ENCODE data around the gene SNX3.
A peak's percentile ranks its signal among the peaks of the same experiment; 100 is the strongest.

SNX3 gene

DNA sequence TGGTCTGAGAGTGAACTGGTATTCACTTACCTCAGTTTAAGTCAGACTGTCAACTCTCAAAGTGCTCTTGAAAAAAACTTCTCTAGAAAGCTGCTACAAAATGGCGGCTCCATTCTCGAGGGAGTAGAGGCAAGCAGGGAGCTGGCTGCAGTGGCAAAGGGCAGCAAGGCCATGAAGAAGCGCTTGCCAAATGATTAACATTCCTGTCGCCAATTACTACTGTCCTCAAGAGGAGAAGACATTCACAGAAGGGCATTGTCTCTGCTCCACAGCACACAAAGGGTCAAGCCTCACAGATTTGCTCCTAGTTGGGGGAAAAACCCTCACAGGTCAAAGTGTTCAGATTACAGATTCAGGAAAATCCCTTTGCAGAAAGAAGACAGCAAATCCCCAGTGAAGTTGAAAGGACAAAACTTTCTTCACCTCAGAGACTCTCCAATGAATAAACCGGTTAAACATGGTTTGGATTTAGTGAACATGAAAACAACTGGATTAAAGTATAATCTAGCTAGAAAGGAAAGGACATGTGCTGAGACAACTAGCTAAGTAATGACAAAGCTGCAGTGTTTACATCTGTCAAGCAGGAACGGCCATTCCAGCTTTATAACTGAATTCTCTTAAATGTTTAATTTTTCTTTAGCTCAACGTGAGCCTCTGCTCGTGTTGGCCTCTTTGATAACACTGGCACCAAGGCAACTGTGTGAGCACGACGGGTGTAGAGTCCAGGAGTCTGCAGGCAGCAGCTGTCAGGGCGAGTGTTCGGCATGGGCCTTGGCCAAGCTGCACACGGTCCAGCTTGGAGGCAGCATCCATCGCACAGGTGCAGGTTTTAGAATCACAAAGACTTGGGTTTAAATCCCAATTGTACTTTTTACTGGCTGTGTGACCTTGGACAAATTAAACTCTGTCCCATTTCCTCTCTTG, 57.4 kb downstream of the SNX3 start:
- no peak for DNase-seq

DNA sequence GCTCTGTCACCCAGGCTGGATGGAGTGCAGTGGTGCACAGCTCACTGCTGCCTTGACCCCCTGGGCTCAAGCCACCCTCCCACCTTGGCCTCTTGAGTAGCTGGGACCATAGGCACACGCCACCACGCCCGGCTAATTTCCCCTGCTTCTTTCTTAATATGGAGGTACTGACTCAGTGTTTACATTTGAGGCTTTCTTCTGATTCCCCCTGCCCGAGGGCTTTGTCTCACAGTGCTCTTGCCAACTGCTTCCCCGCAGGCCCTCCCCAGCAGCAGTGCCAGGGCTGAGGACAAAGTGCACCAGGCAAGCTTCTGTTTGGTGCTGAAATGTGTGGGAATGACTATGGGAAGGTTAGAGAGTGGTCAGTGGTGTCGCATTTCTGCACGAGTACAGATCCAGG, 60.2 kb downstream of the SNX3 start:
- no peak for DNase-seq

GRCh38 chr6:108200186-108200585, 60.7 kb downstream of the SNX3 start:
- DNase-seq = no peak

DNA sequence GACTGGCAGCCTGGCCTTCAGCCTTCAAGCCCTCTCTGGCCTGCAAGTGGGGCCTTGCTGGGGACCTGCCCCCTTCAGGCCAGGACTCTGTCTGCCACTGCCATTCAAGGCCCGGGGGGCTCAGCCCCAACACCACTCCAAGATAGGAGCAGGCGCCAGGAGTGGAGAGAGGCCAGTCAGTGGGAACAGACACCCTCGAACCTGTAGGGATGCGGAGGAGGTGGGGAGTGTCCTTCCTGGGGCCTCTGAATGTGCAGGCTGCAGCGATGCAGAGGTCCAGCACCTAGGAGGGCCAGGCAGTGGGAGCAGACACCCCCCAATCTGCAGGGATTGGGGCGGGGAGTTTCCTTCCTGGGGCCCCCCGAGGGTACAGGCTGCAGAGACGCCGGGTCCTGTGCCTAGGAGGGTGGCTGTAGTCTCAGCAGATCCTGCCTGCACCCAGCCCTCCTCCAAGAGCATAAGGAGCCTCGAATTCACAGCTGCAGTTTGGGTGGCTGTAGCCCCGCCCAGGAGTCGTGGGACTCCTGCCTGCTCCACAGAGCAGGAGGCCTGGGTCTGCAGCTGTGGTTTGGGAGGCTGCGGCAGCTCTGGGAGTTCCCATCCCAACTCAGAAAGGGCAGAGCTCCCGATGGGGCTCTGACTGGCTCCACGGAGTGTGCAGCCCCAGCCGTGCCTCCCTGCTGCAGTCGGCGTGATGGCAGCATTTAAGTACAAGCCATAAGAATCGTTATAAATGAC, 61.9 kb downstream of the SNX3 start:
- no peak for DNase-seq

DNA sequence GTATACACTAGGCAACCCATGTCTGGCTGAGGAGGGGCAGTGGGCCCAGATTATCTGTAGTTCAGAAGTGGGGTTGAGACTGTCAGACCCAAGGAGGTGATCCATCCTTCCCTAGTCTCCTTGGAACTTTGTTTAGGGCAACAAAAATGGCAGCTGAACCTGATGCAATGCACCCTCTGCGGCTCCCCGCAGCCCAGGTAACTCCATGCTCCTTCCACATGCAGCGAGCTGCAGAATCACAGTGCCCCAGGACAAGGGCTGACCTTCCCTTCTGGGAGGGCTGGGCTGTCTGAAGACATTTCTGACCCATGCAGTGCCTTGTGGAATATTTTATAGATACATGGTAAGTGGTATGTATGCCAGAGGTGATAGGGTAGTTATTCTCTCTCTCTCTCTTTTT, 65.6 kb downstream of the SNX3 start:
- no peak for DNase-seq

DNA sequence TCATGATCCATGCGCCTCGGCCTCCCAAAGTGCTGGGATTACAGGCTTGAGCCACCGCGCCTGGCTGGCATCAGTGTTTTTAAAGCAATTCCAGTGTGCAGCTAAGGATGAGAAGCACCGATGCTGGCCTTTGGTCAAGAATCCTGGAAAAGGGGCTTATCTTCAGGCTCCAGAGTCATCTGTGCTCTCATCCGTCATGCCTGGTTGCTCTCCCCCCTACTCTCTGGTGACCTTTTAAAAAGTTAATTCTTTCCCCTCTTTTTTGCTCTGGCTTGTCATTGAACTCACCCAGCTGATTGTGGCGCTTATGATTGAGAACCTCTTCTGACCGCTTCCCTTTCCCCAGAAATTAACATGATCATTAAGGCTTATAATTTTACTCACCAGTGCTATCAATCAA, 66.3 kb downstream of the SNX3 start:
- DNase-seq = no peak

- no peak for DNase-seq
Measured at GRCh38 chr6:108193835-108194234, 67.0 kb downstream of the SNX3 start.

DNA sequence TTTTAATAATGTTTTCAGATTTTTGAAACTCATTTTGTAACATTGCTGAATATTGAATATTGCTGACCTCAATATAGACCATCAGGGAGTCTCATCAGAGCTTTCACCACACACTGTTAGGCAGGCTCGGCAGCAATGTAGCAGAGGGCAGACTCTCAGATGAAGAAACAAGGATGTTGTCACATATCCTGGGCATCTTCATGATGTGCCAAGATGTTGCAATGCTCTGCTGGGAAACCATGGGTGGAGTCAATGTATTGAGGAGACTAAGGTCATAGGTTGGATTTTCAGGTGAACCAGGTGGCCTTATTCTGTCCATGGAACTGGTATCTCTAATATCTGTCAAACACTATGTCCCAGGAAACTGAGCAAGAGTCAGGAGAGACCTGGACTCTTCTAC, 67.7 kb downstream of the SNX3 start:
- DNase-seq = no peak

DNA sequence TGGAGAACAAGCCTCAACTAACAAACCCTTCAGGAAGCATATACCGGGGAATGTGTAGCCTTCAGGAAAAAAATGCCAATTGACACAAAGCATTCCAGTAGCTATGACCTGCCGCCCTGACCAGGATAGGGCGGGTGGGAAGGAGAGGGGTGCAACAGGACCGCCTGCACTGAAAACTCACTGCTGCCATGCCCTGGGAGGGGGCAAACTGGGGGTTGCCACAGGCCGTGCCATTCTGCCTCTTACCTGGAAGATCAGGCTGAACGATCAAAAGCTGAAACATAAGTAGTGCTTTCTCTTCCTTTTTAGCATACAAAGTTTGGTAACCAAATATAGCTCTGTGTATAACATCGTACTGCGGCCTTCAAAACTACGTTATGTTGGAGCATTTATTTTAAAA, 73.3 kb downstream of the SNX3 start:
- DNase-seq = no peak

GRCh38 chr6:108186226-108186625, 74.6 kb downstream of the SNX3 start:
- no peak for DNase-seq

DNA sequence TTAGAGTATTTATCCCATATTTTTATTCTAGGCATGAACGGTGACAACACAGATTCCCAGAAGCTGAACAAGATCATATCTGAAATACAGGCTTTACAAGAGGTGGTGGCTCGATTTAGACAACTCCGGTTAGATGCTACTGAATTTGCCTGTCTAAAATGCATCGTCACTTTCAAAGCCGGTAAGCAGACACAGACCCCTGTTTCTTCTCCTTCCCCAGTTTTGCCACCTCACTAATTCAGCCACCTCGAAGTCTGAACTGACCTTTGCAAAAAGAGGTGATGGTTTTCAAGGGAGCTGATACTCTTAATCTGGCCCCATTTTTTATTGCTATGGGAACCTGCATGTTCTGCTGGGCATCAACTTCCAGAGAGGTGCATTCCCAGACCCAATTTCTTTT, 80.1 kb downstream of the SNX3 start:
- DNase-seq = no peak

DNA sequence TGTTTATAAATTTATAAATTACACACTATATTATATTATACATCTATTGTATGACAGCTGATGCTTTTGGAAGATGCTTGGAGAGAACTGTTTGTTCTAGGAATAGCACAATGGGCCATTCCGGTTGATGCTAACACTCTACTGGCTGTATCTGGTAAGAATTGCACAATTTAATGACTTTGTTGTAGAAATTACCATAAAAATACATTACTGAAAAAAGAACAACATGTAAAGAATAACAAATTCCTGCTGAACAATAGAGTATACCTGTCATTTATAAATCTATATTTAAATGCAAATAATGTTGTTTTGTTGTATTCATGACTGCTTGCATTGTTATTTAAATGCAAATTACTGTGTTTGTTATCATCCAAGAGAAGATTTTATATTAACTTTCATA, 80.6 kb downstream of the SNX3 start:
- no peak for DNase-seq

- DNase-seq = no peak
Measured at GRCh38 chr6:108179741-108180140, 81.1 kb downstream of the SNX3 start.

- DNase-seq = peak; percentile 4
Measured at GRCh38 chr6:108176281-108177089, 84.4 kb downstream of the SNX3 start.

DNA sequence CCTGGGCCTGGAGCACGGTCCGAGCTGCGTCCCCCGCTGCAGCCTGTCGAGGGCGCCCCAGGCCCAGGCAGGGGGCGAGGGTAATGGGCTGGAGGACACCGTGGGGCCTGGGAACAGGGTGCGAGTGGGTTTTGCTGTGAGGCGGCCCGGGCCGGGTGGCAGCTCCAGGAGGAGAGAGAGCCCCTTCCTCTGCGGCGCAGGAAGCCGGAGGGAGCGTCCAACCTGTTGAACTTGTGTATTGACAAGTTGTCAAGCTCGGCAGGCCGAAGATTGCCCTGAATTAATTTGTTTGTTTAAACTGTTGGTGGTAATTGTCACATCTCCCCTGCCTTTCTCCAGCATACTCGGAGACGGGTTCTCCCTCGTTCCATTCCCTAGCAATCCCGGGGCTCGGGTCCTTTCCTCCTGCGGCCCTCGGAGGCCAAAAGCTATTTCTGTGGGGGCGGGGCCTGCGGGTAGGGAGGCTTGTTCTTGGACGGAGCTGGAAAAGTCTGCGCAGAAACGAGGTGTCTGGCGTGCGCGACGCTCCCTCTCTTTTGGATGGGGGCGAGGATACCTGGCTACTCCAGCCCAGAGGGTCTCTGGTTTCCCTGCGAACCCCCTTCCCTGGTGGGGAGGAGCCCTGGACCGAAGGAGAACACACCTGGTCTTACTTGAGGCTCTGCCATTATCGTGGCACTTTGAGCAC, 85.1 kb downstream of the SNX3 start:
- peak; percentile 28 for DNase-seq

DNA sequence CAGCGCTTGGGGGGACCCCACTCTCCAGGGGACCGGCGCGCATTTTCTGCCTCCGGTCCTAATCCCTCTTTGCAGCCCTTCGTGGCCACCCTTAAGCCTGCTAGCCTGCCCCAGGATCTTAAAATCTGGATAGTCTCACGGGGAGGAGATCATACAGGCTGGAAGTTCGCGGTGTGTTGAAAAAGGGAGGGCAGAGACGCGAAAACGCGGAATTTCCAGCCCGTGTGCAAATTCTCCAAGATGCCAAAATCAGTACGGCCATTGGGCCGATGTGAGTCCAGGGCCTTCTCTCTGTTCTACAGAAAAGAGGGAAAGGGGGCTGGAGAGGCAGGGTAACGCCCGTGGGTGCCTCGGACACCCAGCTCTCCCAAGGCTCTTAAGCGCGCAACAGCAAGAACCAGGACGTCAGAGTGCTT, 85.7 kb downstream of the SNX3 start:
- DNase-seq = no peak

DNA sequence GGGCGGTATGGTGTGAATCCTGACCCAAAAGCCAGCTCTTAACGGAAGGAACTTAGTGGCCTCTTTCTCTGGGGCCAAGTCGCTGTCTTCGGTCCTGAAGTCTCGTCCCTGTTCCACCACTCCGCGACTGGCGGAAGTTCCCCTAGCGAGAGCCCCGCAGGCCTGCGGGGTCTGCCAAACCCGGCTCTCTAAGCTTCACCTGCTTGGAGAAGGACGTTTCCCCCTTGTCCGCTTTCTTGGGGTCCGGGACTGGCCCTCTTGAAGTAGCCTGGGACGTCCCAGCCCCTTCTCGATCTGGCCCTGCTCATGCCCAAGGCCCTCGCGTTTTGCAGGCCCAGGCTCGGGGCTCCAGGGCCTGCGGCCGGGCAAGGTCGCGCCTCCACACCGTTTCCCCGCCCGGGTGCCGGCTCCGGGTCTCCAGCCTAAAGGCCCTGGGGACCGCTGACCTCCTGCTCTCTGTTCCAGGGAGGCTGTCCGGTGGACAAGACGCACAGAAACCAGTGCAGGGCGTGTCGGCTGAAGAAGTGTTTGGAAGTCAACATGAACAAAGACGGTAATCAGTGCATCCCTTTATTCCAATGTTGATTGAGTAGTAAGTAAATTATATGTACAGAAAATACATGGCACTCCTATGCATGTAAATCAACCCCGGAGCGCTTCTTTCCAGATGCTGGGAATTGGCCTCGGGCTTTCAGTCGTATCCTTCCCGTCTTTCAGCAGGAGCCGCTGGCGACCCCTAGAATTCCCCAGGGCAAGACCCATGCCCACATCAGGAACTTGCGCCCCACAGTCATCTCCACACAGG, 86.3 kb downstream of the SNX3 start:
- peak; percentile 49 for DNase-seq

DNA sequence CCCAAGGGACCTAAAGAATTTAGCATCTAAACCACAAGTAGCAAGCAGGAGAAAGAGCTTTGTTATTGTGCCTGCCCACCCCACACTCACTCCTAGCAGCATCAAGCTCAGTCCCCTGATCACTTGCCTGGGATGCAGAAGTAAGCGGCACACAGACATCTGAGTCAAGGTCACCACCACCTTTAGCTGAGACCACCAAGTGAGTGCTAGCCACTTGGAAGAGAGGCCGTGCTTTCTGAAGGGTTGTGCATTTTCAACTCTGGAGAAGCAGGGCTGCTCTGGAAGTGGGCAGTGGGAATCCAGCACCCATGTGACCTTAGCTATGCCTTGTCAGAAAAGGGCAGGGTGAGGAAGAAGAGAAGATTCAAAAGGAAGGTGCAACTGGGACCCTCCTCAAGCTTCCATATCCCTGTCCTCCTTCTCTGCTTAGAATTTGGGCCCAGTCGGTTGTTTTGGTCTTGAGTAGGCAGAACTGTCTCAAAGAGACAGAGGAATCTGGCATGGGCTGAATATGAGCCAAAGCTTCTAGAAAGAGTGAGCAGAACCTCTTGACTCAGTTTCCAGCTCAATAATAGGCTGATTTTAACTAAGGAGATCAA, 88.8 kb downstream of the SNX3 start:
- DNase-seq = no peak

DNA sequence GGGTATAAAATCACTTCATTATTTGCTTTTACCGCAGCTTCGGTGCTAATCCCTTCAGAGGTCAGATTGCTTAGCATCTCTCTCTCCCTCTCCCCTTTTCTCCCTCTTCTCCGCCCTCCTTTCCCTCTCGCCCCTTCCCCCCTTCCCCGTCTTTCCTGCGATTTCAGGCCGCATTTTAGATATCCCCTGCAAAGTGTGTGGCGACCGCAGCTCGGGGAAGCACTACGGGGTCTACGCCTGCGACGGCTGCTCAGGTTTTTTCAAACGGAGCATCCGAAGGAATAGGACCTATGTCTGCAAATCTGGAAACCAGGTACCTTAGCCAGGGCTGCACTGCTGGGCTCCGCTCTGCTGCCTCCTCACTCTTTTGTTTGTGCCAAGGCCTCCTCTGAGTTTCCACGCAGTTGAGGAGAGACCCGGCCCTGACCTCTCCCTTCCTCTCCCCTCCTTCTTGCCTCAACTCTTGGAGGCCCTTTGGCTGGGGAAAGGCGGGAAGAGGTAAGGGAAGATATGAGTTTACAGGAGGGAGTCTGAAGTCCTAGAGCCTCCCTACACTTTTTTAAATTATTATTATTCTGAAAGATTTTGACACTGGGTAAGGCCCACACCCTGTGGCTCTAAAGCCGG, 89.4 kb downstream of the SNX3 start:
- no peak for DNase-seq

GRCh38 chr6:108170332-108171290, 90.2 kb downstream of the SNX3 start:
- no peak for DNase-seq

Measured in stimulated activated CD4-positive, alpha-beta T cell treated with anti-CD3 and anti-CD28 coated beads, Interleukin-15, amount 100 ng/mL, for 24 hours (primary cell).